A549 (cell line): ENCODE data around the gene SPAG6.

Experiments used
- BHLHE40 ChIP-seq: IDR thresholded peaks from 2 replicates; pipeline ENCODE4 v1.6.1; 2012; ENCODE audit warnings: low read depth, low read length, inconsistent platforms
- CBX2 ChIP-seq: fragments of 200-600 bp; sonication (generic); IDR thresholded peaks from 2 replicates; pipeline ENCODE4 v1.6.1; 2016; ENCODE audit warnings: low read depth, mild to moderate bottlenecking, borderline replicate concordance
- POLR2A ChIP-seq: IDR thresholded peaks from 2 replicates; pipeline ENCODE4 v1.6.1; 2012; ENCODE audit warnings: mild to moderate bottlenecking, low read length
- TF ChIP-seq, protein P1 (sequence below): fragments of >200 bp; sonication (Bioruptor Twin); formaldehyde crosslinking; IDR thresholded peaks from 3 replicates; pipeline ENCODE4 v1.5.1; 2016
- TF ChIP-seq, protein P2 (sequence below): IDR thresholded peaks from 2 replicates; pipeline ENCODE4 v1.6.1; 2012; ENCODE audit warnings: low read depth, borderline replicate concordance

DNA sequence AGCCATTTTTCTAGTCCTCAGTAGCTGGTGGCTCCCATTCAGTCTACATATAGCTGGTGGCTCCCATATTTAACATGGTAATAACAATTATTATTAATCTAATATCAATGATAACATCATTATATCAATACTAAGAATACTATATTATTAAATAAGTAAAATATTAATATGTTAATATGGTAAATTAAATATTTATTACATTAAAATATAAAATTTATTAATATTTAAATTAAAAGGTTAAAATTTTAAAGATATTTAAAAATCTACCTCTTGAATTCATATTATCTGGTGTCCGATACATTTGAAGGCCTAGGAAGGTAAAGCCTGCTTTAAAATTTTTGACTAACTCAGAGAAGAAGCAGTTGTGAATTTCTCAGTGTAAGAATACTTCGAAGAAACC lies 69.8 kb downstream of the SPAG6 start:
- TF ChIP-seq CBX2 (no peak), BHLHE40 (no peak), POLR2A (no peak)
- TF ChIP-seq, protein P1, sequence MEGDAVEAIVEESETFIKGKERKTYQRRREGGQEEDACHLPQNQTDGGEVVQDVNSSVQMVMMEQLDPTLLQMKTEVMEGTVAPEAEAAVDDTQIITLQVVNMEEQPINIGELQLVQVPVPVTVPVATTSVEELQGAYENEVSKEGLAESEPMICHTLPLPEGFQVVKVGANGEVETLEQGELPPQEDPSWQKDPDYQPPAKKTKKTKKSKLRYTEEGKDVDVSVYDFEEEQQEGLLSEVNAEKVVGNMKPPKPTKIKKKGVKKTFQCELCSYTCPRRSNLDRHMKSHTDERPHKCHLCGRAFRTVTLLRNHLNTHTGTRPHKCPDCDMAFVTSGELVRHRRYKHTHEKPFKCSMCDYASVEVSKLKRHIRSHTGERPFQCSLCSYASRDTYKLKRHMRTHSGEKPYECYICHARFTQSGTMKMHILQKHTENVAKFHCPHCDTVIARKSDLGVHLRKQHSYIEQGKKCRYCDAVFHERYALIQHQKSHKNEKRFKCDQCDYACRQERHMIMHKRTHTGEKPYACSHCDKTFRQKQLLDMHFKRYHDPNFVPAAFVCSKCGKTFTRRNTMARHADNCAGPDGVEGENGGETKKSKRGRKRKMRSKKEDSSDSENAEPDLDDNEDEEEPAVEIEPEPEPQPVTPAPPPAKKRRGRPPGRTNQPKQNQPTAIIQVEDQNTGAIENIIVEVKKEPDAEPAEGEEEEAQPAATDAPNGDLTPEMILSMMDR = no peak
- TF ChIP-seq, protein P2, sequence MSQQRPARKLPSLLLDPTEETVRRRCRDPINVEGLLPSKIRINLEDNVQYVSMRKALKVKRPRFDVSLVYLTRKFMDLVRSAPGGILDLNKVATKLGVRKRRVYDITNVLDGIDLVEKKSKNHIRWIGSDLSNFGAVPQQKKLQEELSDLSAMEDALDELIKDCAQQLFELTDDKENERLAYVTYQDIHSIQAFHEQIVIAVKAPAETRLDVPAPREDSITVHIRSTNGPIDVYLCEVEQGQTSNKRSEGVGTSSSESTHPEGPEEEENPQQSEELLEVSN = no peak
